GM12878 (cell line): Measurements from ENCODE around the gene GKN2. TPM values are rescaled to one million over a fixed set of nuclear protein-coding genes. Genes with fewer than 3 reads are reported as not detected.

Experiments
- ATAC-seq: fragments of 200-7000 bp; cut with Tn5 transposase; 3 replicates; pipeline ENCODE4 v1.9.1; 2020; ENCODE audit warnings: mild to moderate bottlenecking, moderate library complexity
- BruUV-seq: library from RNA; stranded (reverse); fragments of 400-500 nt; replicated peaks from 2 replicates; lab custom pipeline; 2021; lab: Mats Ljungman, UMichigan
- CTCF ChIA-PET: fragments of 300-600 bp; sonication (Branson Sonifier 250); formaldehyde crosslinking; extraction: SDS; loops from one replicate; lab custom pipeline; 2021; ENCODE audit warnings: inconsistent platforms; lab: Yijun Ruan, JAX
- POLR2A ChIA-PET: fragments of 350-600 bp; formaldehyde crosslinking; extraction: SDS; loops from one replicate; lab custom pipeline; 2021; ENCODE audit warnings: inconsistent platforms; lab: Charles Lee
- RAD21 ChIA-PET: fragments of 300-600 bp; sonication (Branson Sonifier 250); formaldehyde crosslinking; loops from one replicate; lab custom pipeline; 2023; ENCODE audit warnings: antibody characterized with exemption; ENCODE audit not compliant: unreplicated experiment; lab: Charles Lee
- SMC1A ChIA-PET: fragments of 300-600 bp; sonication (Branson Sonifier 250); formaldehyde crosslinking; loops from one replicate; lab custom pipeline; 2023; ENCODE audit not compliant: unreplicated experiment, uncharacterized antibody; lab: Charles Lee
- DNase-seq: peaks from one replicate; pipeline ENCODE4 v3.0.0-alpha.2; 2011; ENCODE audit warnings: low read depth, low spot score
- FAIRE-seq: peaks from 3 replicates; lab custom pipeline; 2011; peaks lifted over from hg19 to GRCh38; lab: Jason Lieb, UNC
- H2AFZ ChIP-seq: 2 replicates; pipeline ENCODE4 v1.6.0; 2011; ENCODE audit warnings: low read depth, low read length, control low read depth; ENCODE audit not compliant: control insufficient read depth
- H3K27ac ChIP-seq: 2 replicates; pipeline ENCODE4 v1.5.1; 2011; ENCODE audit warnings: control low read depth; ENCODE audit not compliant: control insufficient read depth, insufficient read depth
- H3K27me3 ChIP-seq, 2 experiments: replicated peaks in 1 of 2; 2 replicates each; pipeline versions ENCODE4 v1.6.0 to v1.6.1; 2011; ENCODE audit warnings: low read length in 1 of 2; ENCODE audit not compliant: control insufficient read depth in 2 of 2, insufficient read depth in 2 of 2
- H3K36me3 ChIP-seq, 2 experiments: 2 replicates each; pipeline ENCODE4 v1.5.1; 2011; ENCODE audit warnings: low read length in 1 of 2; ENCODE audit not compliant: control insufficient read depth in 2 of 2, insufficient read depth in 2 of 2
- H3K4me1 ChIP-seq: 2 replicates; pipeline ENCODE4 v1.6.1; 2011; ENCODE audit warnings: mild to moderate bottlenecking, low read length, moderate library complexity, mixed read lengths; ENCODE audit not compliant: control insufficient read depth, insufficient read depth
- H3K4me2 ChIP-seq: 2 replicates; pipeline ENCODE4 v1.6.0; 2011; ENCODE audit warnings: control low read depth; ENCODE audit not compliant: control insufficient read depth, insufficient read depth
- H3K4me3 ChIP-seq: fragments of 200-600 bp; sonication (generic); 2 replicates; pipeline ENCODE4 v1.5.1; 2016
- H3K79me2 ChIP-seq: 2 replicates; pipeline ENCODE4 v1.6.0; 2011; ENCODE audit warnings: low read length; ENCODE audit not compliant: control insufficient read depth, insufficient read depth
- H3K9ac ChIP-seq: 2 replicates; pipeline ENCODE4 v1.8.0; 2011; ENCODE audit warnings: low read length, control low read depth, mixed read lengths; ENCODE audit not compliant: control insufficient read depth, insufficient read depth
- H3K9me3 ChIP-seq: replicated peaks from 3 replicates; pipeline ENCODE4 v1.5.1; 2011; ENCODE audit warnings: mild to moderate bottlenecking, low read length; ENCODE audit not compliant: control insufficient read depth, insufficient read depth
- H4K20me1 ChIP-seq: 2 replicates; pipeline ENCODE4 v1.6.0; 2011; ENCODE audit not compliant: control insufficient read depth, insufficient read depth
- BHLHE40 ChIP-seq, 2 experiments: fragments of 450-650 bp in 1 of 2; IDR thresholded peaks; 2 replicates each; pipeline ENCODE4 v1.6.1; 2011 to 2017; ENCODE audit warnings: low read depth in 2 of 2, borderline replicate concordance in 1 of 2, improper control_type of control experiment in 1 of 2, low read length in 1 of 2, mild to moderate bottlenecking in 1 of 2
- CBFB ChIP-seq: IDR thresholded peaks from 2 replicates; pipeline ENCODE4 v1.6.1; 2016; ENCODE audit warnings: antibody characterized with exemption, low read depth
- CBX3 ChIP-seq: fragments of 200-600 bp; sonication (generic); IDR thresholded peaks from 2 replicates; pipeline ENCODE4 v1.6.1; 2016; ENCODE audit warnings: low read depth, borderline replicate concordance
- CHD1 ChIP-seq: IDR thresholded peaks from 2 replicates; pipeline ENCODE4 v1.6.1; 2012; ENCODE audit warnings: low read depth, low read length, improper control_type of control experiment
- MYB ChIP-seq: fragments of 150-350 bp; IDR thresholded peaks from 2 replicates; pipeline ENCODE4 v1.6.1; 2014; ENCODE audit warnings: mild to moderate bottlenecking, low read depth, low read length, borderline replicate concordance
- MYC ChIP-seq: IDR thresholded peaks from 2 replicates; pipeline ENCODE4 v1.6.1; 2011; ENCODE audit warnings: mild to moderate bottlenecking, low read length, moderate library complexity, inconsistent platforms; ENCODE audit not compliant: insufficient read depth, insufficient replicate concordance, insufficient read length, severe bottlenecking
- RAD21 ChIP-seq: IDR thresholded peaks from 2 replicates; pipeline ENCODE4 v1.6.1; 2011; ENCODE audit warnings: mild to moderate bottlenecking, low read depth, low read length, moderate library complexity; ENCODE audit not compliant: insufficient read depth
- SPI1 ChIP-seq: IDR thresholded peaks from 2 replicates; pipeline ENCODE4 v1.6.1; 2011; ENCODE audit warnings: low read depth, mild to moderate bottlenecking, low read length, moderate library complexity, borderline replicate concordance; ENCODE audit not compliant: insufficient read depth
- TBL1XR1 ChIP-seq: IDR thresholded peaks from 2 replicates; pipeline ENCODE4 v1.6.1; 2012; ENCODE audit warnings: low read depth, low read length, improper control_type of control experiment
- YBX1 ChIP-seq: fragments of 450-650 bp; IDR thresholded peaks from 2 replicates; pipeline ENCODE4 v1.6.1; 2016; ENCODE audit warnings: antibody characterized with exemption
- YY1 ChIP-seq: IDR thresholded peaks from 2 replicates; pipeline ENCODE4 v1.6.1; 2011; ENCODE audit warnings: low read depth, mild to moderate bottlenecking, low read length
- ZZZ3 ChIP-seq: IDR thresholded peaks from 2 replicates; pipeline ENCODE4 v1.6.1; 2011; ENCODE audit warnings: low read depth; ENCODE audit not compliant: control insufficient read depth, insufficient read length
- WGBS: methylation state at CpG from one replicate; pipeline ENCODE4 v1.1.6; 2016; ENCODE audit warnings: low lambda C conversion rate; ENCODE audit not compliant: insufficient replicate concordance, insufficient coverage; ENCODE audit errors: missing lambda C conversion rate; 5-methylcytosine and 5-hydroxymethylcytosine counted together
- in situ Hi-C: fragments of 300-500 bp; cut with MboI; formaldehyde crosslinking; loops from 9 replicates; pipeline ENCODE4 v1.14.3; 2018; ENCODE audit warnings: mixed read lengths
- intact Hi-C: fragments of 100-400 bp; cut with micrococcal nuclease; formaldehyde crosslinking; loops from one replicate; pipeline ENCODE4 v1.14.2; 2022; ENCODE audit not compliant: unreplicated experiment
- polyA plus RNA-seq, 11 experiments: library from polyadenylated mRNA; depleted of rRNA in 4 of 11; unstranded in 6 of 11; stranded (reverse) in 5 of 11; fragments of >200 nt; fragmentation: Nextera tagmentation in 4 of 11; fragmentation: Illumina TruSeq in 1 of 11; extraction: Ambion mirVana in 4 of 11; extraction: Trizol in 1 of 11; gene quantifications; 1 replicate in 1 of 11; 2 replicates in 10 of 11; pipeline versions ENCODE4 v1.2.1 to v1.2.3, GENCODE V29; 2011 to 2016; ENCODE audit warnings: inconsistent platforms in 2 of 11, missing spikeins in 2 of 11, low read depth in 1 of 11
- total RNA-seq, 4 experiments: library from RNA; depleted of rRNA in 3 of 4; stranded (reverse); fragments of >200 nt in 3 of 4; fragmentation: Illumina TruSeq in 1 of 4; extraction: Trizol in 1 of 4; gene quantifications; 2 replicates each; pipeline versions ENCODE4 v1.2.1 to v1.2.3, GENCODE V29; 2013 to 2021
- TF ChIP-seq, protein P1 (sequence below): fragments of 450-650 bp; IDR thresholded peaks from 2 replicates; pipeline ENCODE4 v1.6.1; 2017; ENCODE audit warnings: borderline replicate concordance
- TF ChIP-seq, protein P2 (sequence below): fragments of 450-650 bp; IDR thresholded peaks from 2 replicates; pipeline ENCODE4 v1.6.1; 2017; ENCODE audit warnings: antibody characterized with exemption, mild to moderate bottlenecking, moderate library complexity
- TF ChIP-seq, protein P3 (sequence below): fragments of 450-650 bp; IDR thresholded peaks from 2 replicates; pipeline ENCODE4 v1.6.1; 2016; ENCODE audit warnings: mild to moderate bottlenecking, moderate library complexity, borderline replicate concordance

Gene GKN2
- total and polyA plus RNA-seq, 10 of the 15 experiments (the other 5 are each of a cell fraction or from before 2014, with no cell fraction given): not detected

DNA sequence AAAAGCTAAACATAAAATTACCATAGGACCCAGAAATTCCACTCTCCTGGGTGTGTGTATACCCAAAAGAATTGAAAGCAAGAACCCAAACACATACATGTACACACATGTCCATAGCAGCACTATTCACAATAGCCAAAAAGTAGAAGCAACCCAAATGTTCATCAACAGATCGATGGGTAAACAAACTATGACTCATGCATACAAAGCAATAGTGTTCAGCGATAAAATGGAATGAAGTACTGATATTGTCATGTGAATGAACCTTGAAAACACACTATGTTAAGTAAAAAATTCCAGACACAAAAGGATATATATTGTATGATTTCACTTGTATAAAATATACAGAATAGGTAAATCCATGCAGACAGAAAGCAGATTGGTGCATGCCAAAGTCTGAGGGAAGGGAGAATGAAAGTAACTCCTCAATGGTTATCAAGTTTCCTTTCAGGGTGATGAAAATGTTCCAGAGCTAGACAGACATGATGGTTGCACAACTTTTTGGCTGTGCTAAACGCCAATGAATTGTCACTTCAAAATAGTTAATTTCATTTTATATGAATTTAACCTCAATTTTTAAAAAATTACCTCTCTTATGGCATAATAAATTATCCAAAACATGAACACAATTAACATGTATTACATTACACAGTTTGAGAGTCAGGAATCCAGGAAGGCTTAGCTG is 35.5 kb downstream of the GKN2 start:
- H3K4me3 ChIP-seq: no peak overlapping the region
- H3K9me3 ChIP-seq: no peaks in the 10 kb centered on the region
- WGBS: 59% methylated on average over 3 of the region's 3 CpGs
- no peak for FAIRE-seq
- no peak overlapping the region for H3K27ac ChIP-seq
- H3K27me3 ChIP-seq: no peaks in the 10 kb centered on the region; a peak in 1 of 4 replicates
- H3K79me2 ChIP-seq: no peaks in the 10 kb centered on the region
- BruUV-seq: no TSS peak
- no peak overlapping the region for H2AFZ ChIP-seq
- no peak for DNase-seq
- no peak overlapping the region for H3K4me2 ChIP-seq
- no peaks in the 10 kb centered on the region for H4K20me1 ChIP-seq
- intact Hi-C loops: no loop called here
- RAD21 ChIA-PET: no interaction called here
- no peak for ATAC-seq
- in situ Hi-C loops: loop anchor here (5.0 kb wide), 1 partner anchor 445 kb away; no protein-coding TSS in a partner anchor
- POLR2A ChIA-PET: no interaction called here
- H3K9ac ChIP-seq: no peak overlapping the region
- CTCF ChIA-PET: interaction anchor here (1.5 kb wide), 1 partner anchor 10 kb away, joined by 4 read pairs; no protein-coding TSS in a partner anchor
- no peaks in the 10 kb centered on the region for H3K4me1 ChIP-seq
- no peaks in the 10 kb centered on the region for H3K36me3 ChIP-seq
- SMC1A ChIA-PET: no interaction called here
- TF ChIP-seq, protein P1, sequence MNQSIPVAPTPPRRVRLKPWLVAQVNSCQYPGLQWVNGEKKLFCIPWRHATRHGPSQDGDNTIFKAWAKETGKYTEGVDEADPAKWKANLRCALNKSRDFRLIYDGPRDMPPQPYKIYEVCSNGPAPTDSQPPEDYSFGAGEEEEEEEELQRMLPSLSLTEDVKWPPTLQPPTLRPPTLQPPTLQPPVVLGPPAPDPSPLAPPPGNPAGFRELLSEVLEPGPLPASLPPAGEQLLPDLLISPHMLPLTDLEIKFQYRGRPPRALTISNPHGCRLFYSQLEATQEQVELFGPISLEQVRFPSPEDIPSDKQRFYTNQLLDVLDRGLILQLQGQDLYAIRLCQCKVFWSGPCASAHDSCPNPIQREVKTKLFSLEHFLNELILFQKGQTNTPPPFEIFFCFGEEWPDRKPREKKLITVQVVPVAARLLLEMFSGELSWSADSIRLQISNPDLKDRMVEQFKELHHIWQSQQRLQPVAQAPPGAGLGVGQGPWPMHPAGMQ: no peak
- TF ChIP-seq YBX1: no peak
- TF ChIP-seq CHD1: no peak
- TF ChIP-seq CBFB: no peak
- TF ChIP-seq SPI1: no peak
- TF ChIP-seq, protein P2, sequence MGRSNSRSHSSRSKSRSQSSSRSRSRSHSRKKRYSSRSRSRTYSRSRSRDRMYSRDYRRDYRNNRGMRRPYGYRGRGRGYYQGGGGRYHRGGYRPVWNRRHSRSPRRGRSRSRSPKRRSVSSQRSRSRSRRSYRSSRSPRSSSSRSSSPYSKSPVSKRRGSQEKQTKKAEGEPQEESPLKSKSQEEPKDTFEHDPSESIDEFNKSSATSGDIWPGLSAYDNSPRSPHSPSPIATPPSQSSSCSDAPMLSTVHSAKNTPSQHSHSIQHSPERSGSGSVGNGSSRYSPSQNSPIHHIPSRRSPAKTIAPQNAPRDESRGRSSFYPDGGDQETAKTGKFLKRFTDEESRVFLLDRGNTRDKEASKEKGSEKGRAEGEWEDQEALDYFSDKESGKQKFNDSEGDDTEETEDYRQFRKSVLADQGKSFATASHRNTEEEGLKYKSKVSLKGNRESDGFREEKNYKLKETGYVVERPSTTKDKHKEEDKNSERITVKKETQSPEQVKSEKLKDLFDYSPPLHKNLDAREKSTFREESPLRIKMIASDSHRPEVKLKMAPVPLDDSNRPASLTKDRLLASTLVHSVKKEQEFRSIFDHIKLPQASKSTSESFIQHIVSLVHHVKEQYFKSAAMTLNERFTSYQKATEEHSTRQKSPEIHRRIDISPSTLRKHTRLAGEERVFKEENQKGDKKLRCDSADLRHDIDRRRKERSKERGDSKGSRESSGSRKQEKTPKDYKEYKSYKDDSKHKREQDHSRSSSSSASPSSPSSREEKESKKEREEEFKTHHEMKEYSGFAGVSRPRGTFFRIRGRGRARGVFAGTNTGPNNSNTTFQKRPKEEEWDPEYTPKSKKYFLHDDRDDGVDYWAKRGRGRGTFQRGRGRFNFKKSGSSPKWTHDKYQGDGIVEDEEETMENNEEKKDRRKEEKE: no peak
- TF ChIP-seq MYB: no peak
- no peak for TF ChIP-seq ZZZ3
- TF ChIP-seq CBX3: no peak
- TF ChIP-seq BHLHE40 (IDR thresholded peaks at IDR 0.05; ENCODE audit: borderline replicate concordance in 1 of 2, low read depth in 2 of 2, low read length in 1 of 2): no peak
- TF ChIP-seq, protein P3, sequence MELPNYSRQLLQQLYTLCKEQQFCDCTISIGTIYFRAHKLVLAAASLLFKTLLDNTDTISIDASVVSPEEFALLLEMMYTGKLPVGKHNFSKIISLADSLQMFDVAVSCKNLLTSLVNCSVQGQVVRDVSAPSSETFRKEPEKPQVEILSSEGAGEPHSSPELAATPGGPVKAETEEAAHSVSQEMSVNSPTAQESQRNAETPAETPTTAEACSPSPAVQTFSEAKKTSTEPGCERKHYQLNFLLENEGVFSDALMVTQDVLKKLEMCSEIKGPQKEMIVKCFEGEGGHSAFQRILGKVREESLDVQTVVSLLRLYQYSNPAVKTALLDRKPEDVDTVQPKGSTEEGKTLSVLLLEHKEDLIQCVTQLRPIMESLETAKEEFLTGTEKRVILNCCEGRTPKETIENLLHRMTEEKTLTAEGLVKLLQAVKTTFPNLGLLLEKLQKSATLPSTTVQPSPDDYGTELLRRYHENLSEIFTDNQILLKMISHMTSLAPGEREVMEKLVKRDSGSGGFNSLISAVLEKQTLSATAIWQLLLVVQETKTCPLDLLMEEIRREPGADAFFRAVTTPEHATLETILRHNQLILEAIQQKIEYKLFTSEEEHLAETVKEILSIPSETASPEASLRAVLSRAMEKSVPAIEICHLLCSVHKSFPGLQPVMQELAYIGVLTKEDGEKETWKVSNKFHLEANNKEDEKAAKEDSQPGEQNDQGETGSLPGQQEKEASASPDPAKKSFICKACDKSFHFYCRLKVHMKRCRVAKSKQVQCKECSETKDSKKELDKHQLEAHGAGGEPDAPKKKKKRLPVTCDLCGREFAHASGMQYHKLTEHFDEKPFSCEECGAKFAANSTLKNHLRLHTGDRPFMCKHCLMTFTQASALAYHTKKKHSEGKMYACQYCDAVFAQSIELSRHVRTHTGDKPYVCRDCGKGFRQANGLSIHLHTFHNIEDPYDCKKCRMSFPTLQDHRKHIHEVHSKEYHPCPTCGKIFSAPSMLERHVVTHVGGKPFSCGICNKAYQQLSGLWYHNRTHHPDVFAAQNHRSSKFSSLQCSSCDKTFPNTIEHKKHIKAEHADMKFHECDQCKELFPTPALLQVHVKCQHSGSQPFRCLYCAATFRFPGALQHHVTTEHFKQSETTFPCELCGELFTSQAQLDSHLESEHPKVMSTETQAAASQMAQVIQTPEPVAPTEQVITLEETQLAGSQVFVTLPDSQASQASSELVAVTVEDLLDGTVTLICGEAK: no peak
- TF ChIP-seq YY1: no peak
- TF ChIP-seq TBL1XR1: no peak
- no peak for TF ChIP-seq MYC
- no peak for TF ChIP-seq RAD21
